ENCODE measurements around the gene ZFAND2B.

ZFAND2B gene

DNA sequence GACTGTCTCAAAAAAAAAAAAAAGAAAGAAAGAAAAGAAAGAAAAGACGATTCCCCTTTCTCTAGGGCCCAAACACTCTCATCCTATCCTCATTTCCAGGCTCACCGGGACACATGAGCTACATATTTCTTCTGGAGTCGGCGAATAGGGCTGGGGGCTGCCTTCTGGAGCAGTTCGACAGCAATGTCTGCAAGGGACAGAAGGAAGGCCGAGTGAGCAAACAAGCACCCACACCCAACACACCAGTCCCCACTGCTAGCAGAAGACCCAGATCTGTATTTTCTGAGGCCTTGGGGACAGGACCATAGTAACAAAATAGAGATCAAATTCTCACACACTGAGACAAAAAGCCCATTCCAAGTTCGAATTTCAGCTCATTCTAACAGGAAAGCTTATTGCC is 31.1 kb upstream of the ZFAND2B start:
- DNase-seq (ENCODE audit: low read depth): no peak
- H3K4me3 ChIP-seq (ENCODE audit: low read depth, low read length): peak overlapping the region; percentile 82

DNA sequence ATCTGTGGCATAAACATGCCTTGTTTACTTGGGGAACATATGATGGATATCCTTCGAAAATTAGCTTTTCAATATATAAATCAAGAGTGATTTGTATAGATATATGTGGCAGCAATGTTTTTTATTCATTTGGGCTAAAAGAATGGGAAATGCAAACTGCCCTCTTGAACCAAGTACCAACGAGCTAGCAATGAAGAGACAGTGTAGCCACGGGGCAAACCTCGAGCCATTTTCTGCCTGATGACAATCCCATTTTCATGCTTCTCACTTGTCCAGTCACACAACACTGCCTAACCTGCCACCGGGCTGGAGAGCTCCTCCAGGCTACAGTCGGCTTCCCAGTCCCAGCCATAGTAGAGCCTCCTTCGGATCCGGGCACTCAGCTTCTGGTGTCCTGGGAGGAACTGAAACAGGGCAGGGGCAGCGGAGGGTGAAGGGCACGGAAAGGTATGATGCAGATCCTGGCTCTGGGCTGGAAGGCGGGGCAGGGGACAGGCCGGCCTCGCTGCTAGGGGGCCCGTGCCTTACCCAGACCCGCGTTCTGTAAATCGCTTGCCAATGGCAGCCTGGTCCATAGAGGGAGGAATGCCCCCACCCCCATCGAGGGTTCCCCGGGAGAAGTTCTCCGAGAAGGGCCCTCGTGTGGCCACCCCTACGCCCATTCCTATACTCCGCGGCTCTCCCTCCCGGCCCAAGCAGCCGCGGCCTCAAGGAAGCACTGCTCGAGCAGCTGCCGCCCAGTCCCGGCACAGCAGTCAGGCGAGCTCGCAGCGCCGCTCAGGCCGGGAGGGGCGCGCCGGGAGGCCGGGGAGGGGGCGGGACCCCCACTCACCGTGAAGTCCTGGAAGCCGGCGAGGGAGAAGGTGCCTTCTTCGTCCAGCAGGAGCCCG is 30.4 kb upstream of the ZFAND2B start:
- no peak for DNase-seq (ENCODE audit: low read depth)
- H3K4me3 ChIP-seq (ENCODE audit: low read depth, low read length): peak overlapping the region; percentile 82

DNA sequence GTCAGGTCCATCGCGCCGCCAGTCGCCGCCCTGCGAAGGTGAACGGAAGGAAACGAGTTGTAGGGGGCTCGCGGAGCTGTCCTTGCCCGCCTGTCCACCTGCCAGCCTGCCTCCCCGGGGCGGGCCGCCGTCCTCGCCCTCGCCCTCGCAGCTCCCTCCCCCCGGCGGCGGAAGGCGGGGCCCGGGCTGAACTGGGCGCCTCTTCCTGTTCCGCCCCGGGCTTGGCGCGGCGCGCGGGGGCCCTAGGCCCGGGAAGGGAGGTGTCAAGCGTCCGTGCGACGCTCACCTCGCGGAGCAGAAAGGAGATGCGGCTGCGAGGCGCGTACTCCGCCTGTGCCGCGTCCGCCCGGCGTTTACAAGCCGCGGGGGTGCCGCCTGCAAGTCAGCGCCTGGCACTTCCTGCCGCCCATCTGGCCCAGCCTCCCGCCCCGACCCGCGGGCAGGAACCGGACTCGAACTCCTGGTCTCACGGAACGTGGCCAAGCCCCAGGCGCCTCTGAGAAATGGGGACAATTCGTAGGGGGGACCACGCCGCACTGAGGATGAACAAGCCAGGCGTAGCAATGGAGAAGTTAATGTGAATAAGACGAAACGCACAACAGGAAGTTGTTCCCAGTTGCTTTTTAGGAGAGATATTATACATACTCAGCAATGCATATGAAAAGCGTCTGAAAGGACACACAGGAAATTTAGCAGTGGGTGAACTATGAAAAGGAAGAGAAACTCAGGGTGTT is 29.6 kb upstream of the ZFAND2B start, which contains the start of gene CNPPD1:
Gene CNPPD1 (minus strand): TSS at position 108 of the 734 bp plus-strand sequence. CDS start 97 bp downstream, at position 11.
- peak within 1 kb of the TSS; percentile 82 for H3K4me3 ChIP-seq (ENCODE audit: low read depth, low read length)
- no peak for DNase-seq (ENCODE audit: low read depth)

DNA sequence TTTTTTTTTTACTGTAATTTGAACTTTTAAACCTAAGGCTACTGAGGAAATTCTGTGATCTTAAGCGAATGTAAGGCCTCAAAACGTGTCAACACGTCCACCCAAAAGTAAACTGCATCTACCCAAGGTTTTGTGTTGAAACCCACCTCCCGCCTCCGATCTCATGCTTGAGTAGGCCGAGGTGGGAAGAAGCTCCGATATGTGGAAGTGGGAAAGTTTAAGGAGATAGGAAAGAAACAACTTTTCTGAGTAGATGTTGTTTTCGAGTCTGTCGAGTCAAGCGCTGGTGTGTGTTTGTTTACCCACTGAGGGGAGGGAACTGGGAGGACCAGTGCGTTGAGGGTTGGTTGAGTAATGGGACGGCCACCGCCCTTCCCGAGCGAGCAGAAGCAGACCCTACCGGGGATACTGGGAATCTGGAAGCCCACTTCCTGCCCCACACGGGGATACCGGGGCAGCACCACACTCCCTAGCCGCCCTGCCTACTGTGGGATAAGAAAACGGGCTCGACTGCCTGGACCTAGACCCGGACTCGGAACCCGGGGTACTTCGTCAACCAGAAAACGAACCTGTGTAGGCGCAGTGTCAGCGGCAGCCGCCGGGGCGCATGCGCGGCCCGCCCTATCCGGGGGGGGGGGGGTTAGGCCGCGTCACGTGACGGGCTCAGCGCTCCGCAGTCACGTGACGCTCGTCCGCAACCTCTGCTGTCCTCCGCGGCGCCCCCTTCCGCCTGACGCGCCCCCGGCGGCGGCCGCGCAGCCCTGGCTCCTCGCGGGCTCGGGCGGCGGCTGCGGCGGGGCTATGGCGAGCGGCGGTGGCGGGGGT is 28.8 kb upstream of the ZFAND2B start, which contains the start of gene RETREG2:
Gene RETREG2 (plus strand): TSS at position 724 of the 825 bp plus-strand sequence. CDS start 78 bp downstream, at position 802.
- DNase-seq (ENCODE audit: low read depth): peak; percentile 63
- H3K4me3 ChIP-seq (ENCODE audit: low read depth, low read length): peak within 1 kb of the TSS; percentile 82

- no peak for DNase-seq (ENCODE audit: low read depth)
- H3K4me3 ChIP-seq (ENCODE audit: low read depth, low read length): peak overlapping the region; percentile 82
Observed at GRCh38 chr2:219178377-219179175, 28.0 kb upstream of the ZFAND2B start.

- H3K4me3 ChIP-seq (ENCODE audit: low read depth, low read length): no peak overlapping the region
- no peak for DNase-seq (ENCODE audit: low read depth)
Observed at GRCh38 chr2:219179601-219180465, 26.7 kb upstream of the ZFAND2B start.

GRCh38 chr2:219180961-219181360 is 25.6 kb upstream of the ZFAND2B start:
- no peak overlapping the region for H3K4me3 ChIP-seq (ENCODE audit: low read depth, low read length)
- no peak for DNase-seq (ENCODE audit: low read depth)

- H3K4me3 ChIP-seq (ENCODE audit: low read depth, low read length): no peak overlapping the region
- no peak for DNase-seq (ENCODE audit: low read depth)
Observed at GRCh38 chr2:219181531-219181930, 25.1 kb upstream of the ZFAND2B start.

- no peak for DNase-seq (ENCODE audit: low read depth)
- H3K4me3 ChIP-seq (ENCODE audit: low read depth, low read length): no peak overlapping the region
Observed at GRCh38 chr2:219182331-219183150, 24.0 kb upstream of the ZFAND2B start.

- no peak overlapping the region for H3K4me3 ChIP-seq (ENCODE audit: low read depth, low read length)
- DNase-seq (ENCODE audit: low read depth): no peak
Observed at GRCh38 chr2:219183151-219183772, 23.3 kb upstream of the ZFAND2B start.

GRCh38 chr2:219184121-219184520 is 22.5 kb upstream of the ZFAND2B start:
- no peak for DNase-seq (ENCODE audit: low read depth)
- H3K4me3 ChIP-seq (ENCODE audit: low read depth, low read length): no peak overlapping the region

DNA sequence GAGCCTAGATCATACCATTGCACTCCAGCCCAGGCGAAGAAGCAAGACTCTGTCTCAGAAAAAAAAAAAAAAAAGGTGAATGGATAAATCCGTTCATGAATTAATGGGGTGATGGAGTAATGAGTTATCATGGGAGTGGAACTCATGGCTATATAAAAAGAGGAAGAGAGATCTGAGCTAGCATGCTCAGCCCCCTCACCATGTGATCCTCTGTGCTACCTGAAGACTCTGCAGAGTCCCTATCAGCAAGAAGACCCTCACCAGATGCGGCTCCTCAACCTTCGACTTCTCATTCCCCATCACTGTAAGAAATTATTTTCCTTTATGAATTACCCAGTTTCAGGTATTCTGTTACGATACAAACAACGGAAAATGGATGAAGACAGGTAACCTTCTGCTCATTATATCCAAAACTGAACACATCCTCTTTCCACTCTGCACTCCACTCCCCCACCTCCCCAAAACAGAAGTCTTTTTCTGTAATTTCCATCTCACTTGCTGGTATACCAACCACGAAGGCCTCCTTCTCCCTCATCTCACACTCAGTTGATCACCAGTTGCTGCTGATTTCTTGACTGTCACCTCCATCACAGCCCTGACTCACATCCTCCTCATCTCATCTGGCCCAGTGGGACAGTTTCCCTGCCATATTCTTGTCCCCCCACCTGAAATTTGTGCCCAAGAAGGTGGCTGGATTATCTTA is 19.7 kb upstream of the ZFAND2B start:
- no peak overlapping the region for H3K4me3 ChIP-seq (ENCODE audit: low read depth, low read length)
- no peak for DNase-seq (ENCODE audit: low read depth)

GRCh38 chr2:219197388-219197787 is 9.2 kb upstream of the ZFAND2B start:
- DNase-seq (ENCODE audit: low read depth): no peak
- H3K4me3 ChIP-seq (ENCODE audit: low read depth, low read length): no peak overlapping the region

DNA sequence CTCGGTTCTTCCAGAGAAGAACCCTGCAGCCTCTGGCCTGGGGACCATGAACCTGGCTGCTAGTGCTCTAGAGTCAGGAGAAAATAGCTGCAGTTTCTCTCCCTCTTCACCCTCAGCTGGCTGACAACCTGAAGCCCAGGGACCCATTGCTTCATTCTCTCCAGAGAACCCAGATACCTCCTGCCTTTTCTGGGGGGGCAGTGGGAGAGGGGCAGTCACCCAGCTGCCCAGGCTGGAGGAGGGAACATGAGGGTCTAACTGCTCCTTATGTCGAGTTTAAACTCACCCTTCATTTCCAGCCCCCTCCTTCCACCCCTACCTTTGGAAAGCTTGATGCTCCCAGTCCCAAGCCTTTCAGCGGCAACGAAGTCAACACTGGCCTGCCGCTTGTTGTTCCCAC is 7.6 kb upstream of the ZFAND2B start:
- H3K4me3 ChIP-seq (ENCODE audit: low read depth, low read length): no peak overlapping the region
- DNase-seq (ENCODE audit: low read depth): no peak

- no peak for DNase-seq (ENCODE audit: low read depth)
- H3K4me3 ChIP-seq (ENCODE audit: low read depth, low read length): no peak overlapping the region
Observed at GRCh38 chr2:219199470-219200211, 6.9 kb upstream of the ZFAND2B start.
